Stimulated activated CD4-positive, alpha-beta T cell treated with anti-CD3 and anti-CD28 coated beads, Interleukin-4, amount 100 ng/mL, for 1 hour (primary cell): ENCODE results near the gene TLDC2.
A peak's percentile ranks its signal among the peaks of the same experiment; 100 is the strongest.
"Not testable (repeated sequence)": the region's sequence is repeated elsewhere in the genome, so short reads cannot be mapped to it uniquely, and the experiment has no call there.

Experiments used
- DNase-seq: peaks from one replicate; pipeline ENCODE4 v3.0.0-alpha.2; 2020

Gene TLDC2

GRCh38 chr20:36871640-36872570, 4.0 kb upstream of the TLDC2 start:
- no peak for DNase-seq

- DNase-seq: no peak
Measured at GRCh38 chr20:36872852-36873251, 3.1 kb upstream of the TLDC2 start.

- DNase-seq: no peak
Measured at GRCh38 chr20:36873498-36874189, 2.3 kb upstream of the TLDC2 start.

GRCh38 chr20:36875093-36875492, 845 bp upstream of the TLDC2 start:
- not testable (repeated sequence) for DNase-seq

GRCh38 chr20:36876473-36876833, 515 bp downstream of the TLDC2 start:
- DNase-seq: no peak

GRCh38 chr20:36878941-36879340, 3.0 kb downstream of the TLDC2 start:
- DNase-seq: no peak

- no peak for DNase-seq
Measured at GRCh38 chr20:36880741-36881250, 4.9 kb downstream of the TLDC2 start.

- no peak for DNase-seq
Measured at GRCh38 chr20:36881331-36881730, 5.4 kb downstream of the TLDC2 start.

- no peak for DNase-seq
Measured at GRCh38 chr20:36881888-36882287, 6.0 kb downstream of the TLDC2 start.

- DNase-seq: no peak
Measured at GRCh38 chr20:36883977-36884535, 8.1 kb downstream of the TLDC2 start.

GRCh38 chr20:36885356-36885755, 9.4 kb downstream of the TLDC2 start:
- DNase-seq: no peak

GRCh38 chr20:36886859-36887751, 11.2 kb downstream of the TLDC2 start:
- peak; percentile 86 for DNase-seq

GRCh38 chr20:36887752-36888090, 11.8 kb downstream of the TLDC2 start:
- no peak for DNase-seq

- no peak for DNase-seq
Measured at GRCh38 chr20:36888880-36889516, 13.1 kb downstream of the TLDC2 start.

- no peak for DNase-seq
Measured at GRCh38 chr20:36890586-36890985, 14.6 kb downstream of the TLDC2 start.

GRCh38 chr20:36891211-36891610, 15.3 kb downstream of the TLDC2 start:
- DNase-seq: no peak

- DNase-seq: no peak
Measured at GRCh38 chr20:36893801-36894200, 17.9 kb downstream of the TLDC2 start.

GRCh38 chr20:36895036-36895435, 19.1 kb downstream of the TLDC2 start:
- no peak for DNase-seq

- no peak for DNase-seq
Measured at GRCh38 chr20:36904690-36905089, 28.8 kb downstream of the TLDC2 start.

GRCh38 chr20:36905566-36905965, 29.6 kb downstream of the TLDC2 start:
- DNase-seq: not testable (repeated sequence)

- DNase-seq: not testable (repeated sequence)
Measured at GRCh38 chr20:36906086-36906485, 30.1 kb downstream of the TLDC2 start.

- no peak for DNase-seq
Measured at GRCh38 chr20:36908603-36909002, 32.7 kb downstream of the TLDC2 start.
